PFSK-1 (cell line): ENCODE measurements around the gene HECTD4.

ENCODE experiments used
- POLR2AphosphoS5 ChIP-seq: IDR thresholded peaks from 2 replicates; pipeline ENCODE4 v1.6.1; 2012; ENCODE audit warnings: low read depth, mild to moderate bottlenecking, control low read depth, low read length, moderate library complexity
- REST ChIP-seq, 2 experiments: IDR thresholded peaks; 2 replicates each; pipeline versions ENCODE4 v1.6.1 to v1.8.0; 2011 to 2012; ENCODE audit warnings: low read depth in 2 of 2, low read length in 2 of 2, control low read depth in 1 of 2, inconsistent platforms in 1 of 2, mild to moderate bottlenecking in 1 of 2, moderate library complexity in 1 of 2; ENCODE audit not compliant: insufficient read depth in 1 of 2
- SIN3A ChIP-seq: IDR thresholded peaks from 2 replicates; pipeline ENCODE4 v1.6.1; 2012; ENCODE audit warnings: mild to moderate bottlenecking, low read length, moderate library complexity, borderline replicate concordance; ENCODE audit not compliant: insufficient read depth
- TAF1 ChIP-seq: IDR thresholded peaks from 2 replicates; pipeline ENCODE4 v1.6.1; 2012; ENCODE audit warnings: low read length, control low read depth, borderline replicate concordance; ENCODE audit not compliant: insufficient read depth

- TF ChIP-seq POLR2AphosphoS5 (no peak), SIN3A (no peak), REST (IDR thresholded peaks at IDR 0.05; ENCODE audit: insufficient read depth in 1 of 2, low read depth in 2 of 2, low read length in 2 of 2) (no peak), TAF1 (no peak)
Measured at GRCh38 chr12:112314981-112315380, 67.2 kb downstream of the HECTD4 start.
